Endothelial cell (in vitro differentiated cells): ENCODE data around the gene HTR1B. TPM values are rescaled to one million over a fixed set of nuclear protein-coding genes. Genes with fewer than 3 reads are reported as not detected.

ENCODE experiments used
- DNase-seq: peaks from one replicate; pipeline ENCODE4 v3.0.0; 2021; ENCODE audit warnings: low spot score
- H3K27ac Mint-ChIP-seq: one replicate; pipeline ENCODE4 v1.8.0; 2021; ENCODE audit warnings: mixed read lengths, inconsistent platforms; ENCODE audit not compliant: unreplicated experiment
- H3K27me3 Mint-ChIP-seq: one replicate; pipeline ENCODE4 v1.8.0; 2021; ENCODE audit warnings: mild to moderate bottlenecking, moderate library complexity, mixed read lengths, inconsistent platforms; ENCODE audit not compliant: unreplicated experiment
- H3K36me3 Mint-ChIP-seq: one replicate; pipeline ENCODE4 v1.8.0; 2021; ENCODE audit warnings: mild to moderate bottlenecking, low read depth, mixed read lengths, inconsistent platforms; ENCODE audit not compliant: unreplicated experiment
- H3K4me1 Mint-ChIP-seq: one replicate; pipeline ENCODE4 v1.8.0; 2021; ENCODE audit warnings: mild to moderate bottlenecking, mixed read lengths, inconsistent platforms; ENCODE audit not compliant: unreplicated experiment
- H3K4me3 Mint-ChIP-seq: one replicate; pipeline ENCODE4 v1.8.0; 2021; ENCODE audit warnings: mild to moderate bottlenecking, mixed read lengths, inconsistent platforms; ENCODE audit not compliant: unreplicated experiment
- H3K9me3 Mint-ChIP-seq: one replicate; pipeline ENCODE4 v1.8.0; 2021; ENCODE audit warnings: mixed read lengths, inconsistent platforms; ENCODE audit not compliant: unreplicated experiment
- CTCF ChIP-seq: fragments of 200-600 bp; sonication (generic); IDR thresholded peaks from one replicate; pipeline ENCODE4 v1.5.0; 2021; ENCODE audit warnings: antibody characterized with exemption; ENCODE audit not compliant: unreplicated experiment
- total RNA-seq: library from RNA; stranded (reverse); fragmentation: NEBNext Ultra II Directional; extraction: Animal tissue kit (Norgen Biotek cat#: 25700); gene quantifications from one replicate; pipeline ENCODE4 v1.2.1, GENCODE V29; 2021; ENCODE audit not compliant: unreplicated experiment

The HTR1B gene
- total RNA-seq, 1 donor from 2014 or later: 0.33 TPM

GRCh38 chr6:77468939-77469338, 5.6 kb upstream of the HTR1B start:
- TF ChIP-seq CTCF: no peak
- Mint-ChIP-seq H3K4me3 (no peak overlapping the region), H3K27me3 (peaks cover 16% of the 10 kb centered on the region), H3K9me3 (no peaks in the 10 kb centered on the region), H3K4me1 (peaks cover 9% of the 10 kb centered on the region), H3K27ac (no peak overlapping the region), H3K36me3 (no peaks in the 10 kb centered on the region)
- no peak for DNase-seq

GRCh38 chr6:77466451-77467437, 3.5 kb upstream of the HTR1B start:
- H3K4me3 Mint-ChIP-seq: peak overlapping the region; percentile 90
- no peaks in the 10 kb centered on the region for H3K9me3 Mint-ChIP-seq
- H3K36me3 Mint-ChIP-seq: no peaks in the 10 kb centered on the region
- peaks cover 20% of the 10 kb centered on the region for H3K4me1 Mint-ChIP-seq
- TF ChIP-seq CTCF: no peak
- peaks cover 31% of the 10 kb centered on the region for H3K27me3 Mint-ChIP-seq
- peak overlapping the region; percentile 39 for H3K27ac Mint-ChIP-seq
- DNase-seq: no peak

GRCh38 chr6:77466055-77466450, 2.8 kb upstream of the HTR1B start:
- TF ChIP-seq CTCF: peak; percentile 22
- H3K9me3 Mint-ChIP-seq: no peaks in the 10 kb centered on the region
- H3K27ac Mint-ChIP-seq: peak overlapping the region; percentile 7
- peak overlapping the region; percentile 90 for H3K4me3 Mint-ChIP-seq
- H3K4me1 Mint-ChIP-seq: peaks cover 20% of the 10 kb centered on the region
- peaks cover 33% of the 10 kb centered on the region for H3K27me3 Mint-ChIP-seq
- H3K36me3 Mint-ChIP-seq: no peaks in the 10 kb centered on the region
- DNase-seq: peak; percentile 75

GRCh38 chr6:77464495-77464867, 1.2 kb upstream of the HTR1B start:
- H3K36me3 Mint-ChIP-seq: no peaks in the 10 kb centered on the region
- peak overlapping the region; percentile 76 for H3K27ac Mint-ChIP-seq
- peaks cover 20% of the 10 kb centered on the region for H3K4me1 Mint-ChIP-seq
- peak overlapping the region; percentile 88 for H3K4me3 Mint-ChIP-seq
- peaks cover 33% of the 10 kb centered on the region for H3K27me3 Mint-ChIP-seq
- no peak for TF ChIP-seq CTCF
- DNase-seq: no peak
- no peaks in the 10 kb centered on the region for H3K9me3 Mint-ChIP-seq
